ENCODE data around the gene EHMT1. TPM values are rescaled to one million over a fixed set of nuclear protein-coding genes. Genes with fewer than 3 reads are reported as not detected.

The EHMT1 gene
- total RNA-seq, 2 donors from 2014 or later: 137 to 139 TPM

DNA sequence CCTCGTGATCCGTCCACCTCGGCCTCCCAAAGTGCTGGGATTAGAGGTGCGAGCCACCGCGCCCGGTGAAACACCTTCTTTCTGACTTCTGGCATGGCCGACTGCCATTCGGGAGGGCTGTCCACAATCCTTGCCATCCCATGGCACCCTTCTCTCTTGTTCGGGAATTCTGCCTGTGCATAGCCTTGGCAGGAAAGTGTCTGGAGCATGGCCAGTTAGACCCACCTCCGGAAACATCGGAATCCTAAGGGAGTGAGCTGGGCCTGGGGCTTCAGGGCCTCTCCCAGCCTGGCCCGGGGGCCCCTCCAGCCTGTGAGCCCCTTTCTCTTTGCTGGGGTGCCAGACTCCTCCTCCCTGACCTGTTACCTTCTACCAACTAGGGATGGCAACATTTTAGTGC lies 14.9 kb upstream of the EHMT1 start:
- peak overlapping the region; percentile 47 for H3K4me3 Mint-ChIP-seq
- no peak for TF ChIP-seq CTCF (conservative IDR thresholded peaks at IDR 0.05)
- H3K9me3 ChIP-seq (ENCODE audit: control insufficient read depth, low read length): no peaks in the 10 kb centered on the region
- no peaks in the 10 kb centered on the region for H3K36me3 ChIP-seq (ENCODE audit: control insufficient read depth, insufficient read depth, low read length)
- no peak overlapping the region for H3K4me3 ChIP-seq (ENCODE audit: low read length)
- 91 to 94% methylated on average over 13 of the region's 13 CpGs for WGBS, 2 experiments (ENCODE audit: insufficient coverage in 1 of 2, insufficient read length in 1 of 2)
- no peaks in the 10 kb centered on the region for H3K36me3 Mint-ChIP-seq (ENCODE audit: low read depth)
- no peak overlapping the region for H3K27ac Mint-ChIP-seq
- H3K9ac ChIP-seq (ENCODE audit: extremely low read depth, low read length, poor library complexity, severe bottlenecking): no peak overlapping the region
- H3K9me3 Mint-ChIP-seq: no peaks in the 10 kb centered on the region
- peaks cover 20% of the 10 kb centered on the region for H3K4me1 Mint-ChIP-seq
- no peaks in the 10 kb centered on the region for H3K4me1 ChIP-seq (ENCODE audit: control insufficient read depth, insufficient read depth, low read length)
- H3K27me3 ChIP-seq (ENCODE audit: control insufficient read depth, insufficient read depth, low read length, poor library complexity, severe bottlenecking): no peaks in the 10 kb centered on the region
- H3K27me3 Mint-ChIP-seq (ENCODE audit: insufficient read depth): peaks cover 7% of the 10 kb centered on the region
- DNase-seq: no peak
- H3K27ac ChIP-seq (ENCODE audit: low read depth, low read length): no peak overlapping the region

- Mint-ChIP-seq H3K9me3 (no peaks in the 10 kb centered on the region), H3K36me3 (ENCODE audit: low read depth) (no peaks in the 10 kb centered on the region), H3K27ac (no peak overlapping the region), H3K4me3 (peak overlapping the region; percentile 47), H3K4me1 (peaks cover 20% of the 10 kb centered on the region), H3K27me3 (ENCODE audit: insufficient read depth) (peaks cover 6% of the 10 kb centered on the region)
- H3K27me3 ChIP-seq (ENCODE audit: control insufficient read depth, insufficient read depth, low read length, poor library complexity, severe bottlenecking): no peaks in the 10 kb centered on the region
- no peak overlapping the region for H3K27ac ChIP-seq (ENCODE audit: low read depth, low read length)
- DNase-seq: no peak
- TF ChIP-seq CTCF (conservative IDR thresholded peaks at IDR 0.05): no peak
- no peaks in the 10 kb centered on the region for H3K36me3 ChIP-seq (ENCODE audit: control insufficient read depth, insufficient read depth, low read length)
- 29 to 77% methylated on average over 6 to 42 of the region's 49 CpGs for WGBS, 2 experiments (ENCODE audit: insufficient coverage in 1 of 2, insufficient read length in 1 of 2)
- no peaks in the 10 kb centered on the region for H3K9me3 ChIP-seq (ENCODE audit: control insufficient read depth, low read length)
- no peaks in the 10 kb centered on the region for H3K4me1 ChIP-seq (ENCODE audit: control insufficient read depth, insufficient read depth, low read length)
- no peak overlapping the region for H3K9ac ChIP-seq (ENCODE audit: extremely low read depth, low read length, poor library complexity, severe bottlenecking)
- H3K4me3 ChIP-seq (ENCODE audit: low read length): no peak overlapping the region
These were observed 14.3 kb upstream of the EHMT1 start for GRCh38 chr9:137604345-137605086.

GRCh38 chr9:137605121-137606004 lies 13.4 kb upstream of the EHMT1 start, which contains the start of gene ARRDC1:
ARRDC1 (plus strand) TSS chr9:137605686; CDS start chr9:137605718, 32 bp downstream.
- Histone ChIP-seq H3K4me1 (ENCODE audit: control insufficient read depth, insufficient read depth, low read length) (no peaks in the 10 kb centered on the region), H3K27ac (ENCODE audit: low read depth, low read length) (no peak within 1 kb of the TSS), H3K9me3 (ENCODE audit: control insufficient read depth, low read length) (no peaks in the 10 kb centered on the region), H3K9ac (ENCODE audit: extremely low read depth, low read length, poor library complexity, severe bottlenecking) (peak within 1 kb of the TSS; percentile 47), H3K27me3 (ENCODE audit: control insufficient read depth, insufficient read depth, low read length, poor library complexity, severe bottlenecking) (no peaks in the 10 kb centered on the region), H3K36me3 (ENCODE audit: control insufficient read depth, insufficient read depth, low read length) (no peaks in the 10 kb centered on the region), H3K4me3 (ENCODE audit: low read length) (peak within 1 kb of the TSS; percentile 77)
- Mint-ChIP-seq H3K4me1 (peaks cover 20% of the 10 kb centered on the region), H3K9me3 (no peaks in the 10 kb centered on the region), H3K27me3 (ENCODE audit: insufficient read depth) (peaks cover 6% of the 10 kb centered on the region), H3K27ac (no peak within 1 kb of the TSS), H3K36me3 (ENCODE audit: low read depth) (no peaks in the 10 kb centered on the region), H3K4me3 (peak within 1 kb of the TSS; percentile 62)
- TF ChIP-seq CTCF (conservative IDR thresholded peaks at IDR 0.05): no peak
- peak; percentile 99 for DNase-seq
- 0% methylated on average over 13 to 109 of the region's 111 CpGs for WGBS, 2 experiments (ENCODE audit: insufficient coverage in 1 of 2, insufficient read length in 1 of 2)
